HCT116 (cell line): ENCODE measurements around the gene MAP3K21. TPM values are rescaled to one million over a fixed set of nuclear protein-coding genes. Genes with fewer than 3 reads are reported as not detected.

Source experiments
- ATAC-seq: fragments of 200-7000 bp; cut with Tn5 transposase; 2 replicates; pipeline ENCODE4 v1.9.1; 2020; ENCODE audit warnings: mild to moderate bottlenecking, moderate library complexity
- BruUV-seq: library from RNA; stranded (reverse); fragments of 400-500 nt; replicated peaks from 2 replicates; lab custom pipeline; 2021; lab: Mats Ljungman, UMichigan
- CTCF ChIA-PET: fragments of 300-600 bp; sonication (Branson Sonifier 250); formaldehyde crosslinking; loops from one replicate; lab custom pipeline; 2021; ENCODE audit warnings: antibody characterized with exemption; lab: Charles Lee
- POLR2A ChIA-PET: fragments of 300-600, 350-600 bp; sonication (Branson Sonifier 250); formaldehyde crosslinking; loops from one replicate; lab custom pipeline; 2021; ENCODE audit warnings: antibody characterized with exemption; lab: Charles Lee
- RAD21 ChIA-PET, 2 experiments: fragments of 300-600 bp; sonication (Branson Sonifier 250); formaldehyde crosslinking; loops; one replicate each; lab custom pipeline; 2023; ENCODE audit warnings: low total read pairs in 2 of 2; ENCODE audit not compliant: uncharacterized antibody in 2 of 2, unreplicated experiment in 2 of 2, low non-redundant PET in 1 of 2; lab: Charles Lee
- DNase-seq: peaks from one replicate; pipeline ENCODE4 v3.0.0-alpha.2; 2010; ENCODE audit warnings: low read depth, low spot score
- H2AFZ ChIP-seq: fragments of 200-600 bp; shearing (Covaris generic), sonication (generic); 2 replicates; pipeline ENCODE4 v1.6.1; 2017; ENCODE audit warnings: low read depth, mixed run types, mixed read lengths, antibody characterized with exemption, low read length; ENCODE audit not compliant: poor library complexity, severe bottlenecking
- H3K27ac ChIP-seq: 2 replicates; pipeline ENCODE4 v1.5.1; 2012; ENCODE audit warnings: low read depth, low read length
- H3K27me3 ChIP-seq: fragments of 200-600 bp; sonication (generic); 2 replicates; pipeline ENCODE4 v1.6.1; 2016; ENCODE audit warnings: mixed run types, low read length, mixed read lengths; ENCODE audit not compliant: insufficient read depth
- H3K36me3 ChIP-seq, 2 experiments: fragments of 200-500 bp in 1 of 2; fragments of 200-600 bp in 1 of 2; sonication (Bioruptor generic) in 1 of 2; sonication (generic) in 1 of 2; 2 replicates each; pipeline versions ENCODE4 v1.5.1 to v1.6.1; 2014 to 2016; ENCODE audit warnings: low read length in 2 of 2, inconsistent platforms in 1 of 2, mixed read lengths in 1 of 2, mixed run types in 1 of 2; ENCODE audit not compliant: insufficient read depth in 2 of 2, control insufficient read depth in 1 of 2
- H3K4me1 ChIP-seq, 2 experiments: fragments of 200-600 bp in 1 of 2; sonication (generic) in 1 of 2; 2 replicates each; pipeline versions ENCODE4 v1.5.1 to v1.6.1; 2012 to 2017; ENCODE audit warnings: low read length in 2 of 2, inconsistent platforms in 1 of 2, mild to moderate bottlenecking in 1 of 2, mixed read lengths in 1 of 2, mixed run types in 1 of 2, moderate library complexity in 1 of 2; ENCODE audit not compliant: insufficient read depth in 2 of 2, control insufficient read depth in 1 of 2
- H3K4me2 ChIP-seq: fragments of 200-600 bp; sonication (generic); 2 replicates; pipeline ENCODE4 v1.6.1; 2017; ENCODE audit warnings: mixed run types, low read length, mixed read lengths
- H3K4me3 ChIP-seq, 2 experiments: fragments of 200-600 bp in 1 of 2; sonication (generic) in 1 of 2; replicated peaks in 1 of 2; 2 replicates each; pipeline ENCODE4 v1.5.1; 2011 to 2016; ENCODE audit warnings: low read length in 2 of 2, control low read depth in 1 of 2, low read depth in 1 of 2, mild to moderate bottlenecking in 1 of 2, mixed read lengths in 1 of 2, mixed run types in 1 of 2
- H3K79me2 ChIP-seq: fragments of 200-600 bp; sonication (generic); 2 replicates; pipeline ENCODE4 v1.6.1; 2017; ENCODE audit warnings: mild to moderate bottlenecking, mixed run types, low read length, moderate library complexity, mixed read lengths; ENCODE audit not compliant: insufficient read depth
- H3K9ac ChIP-seq: fragments of 200-600 bp; sonication (generic); 2 replicates; pipeline ENCODE4 v1.6.1; 2016; ENCODE audit warnings: low read length, mixed read lengths
- H3K9me2 ChIP-seq: fragments of 200-600 bp; sonication (generic), shearing (Covaris generic); 2 replicates; pipeline ENCODE4 v1.6.1; 2017; ENCODE audit warnings: mixed run types, mild to moderate bottlenecking, moderate library complexity; ENCODE audit not compliant: insufficient read depth
- H3K9me3 ChIP-seq, 2 experiments: fragments of 200-500 bp in 1 of 2; fragments of 200-600 bp in 1 of 2; sonication (Bioruptor generic) in 1 of 2; sonication (generic) in 1 of 2; 2 replicates each; pipeline ENCODE4 v1.6.1; 2014 to 2017; ENCODE audit warnings: low read length in 2 of 2, mixed read lengths in 2 of 2, inconsistent platforms in 1 of 2, low read depth in 1 of 2, mild to moderate bottlenecking in 1 of 2, mixed run types in 1 of 2, moderate library complexity in 1 of 2; ENCODE audit not compliant: control insufficient read depth in 1 of 2, insufficient read depth in 1 of 2
- H4K20me1 ChIP-seq: fragments of 200-600 bp; sonication (generic), shearing (Covaris generic); 2 replicates; pipeline ENCODE4 v1.6.1; 2017; ENCODE audit warnings: mixed run types, mild to moderate bottlenecking, moderate library complexity; ENCODE audit not compliant: insufficient read depth
- ATF3 ChIP-seq: IDR thresholded peaks from 2 replicates; pipeline ENCODE4 v1.6.1; 2012
- MAX ChIP-seq: IDR thresholded peaks from 2 replicates; pipeline ENCODE4 v1.6.1; 2012
- RAD21 ChIP-seq: IDR thresholded peaks from 2 replicates; pipeline ENCODE4 v1.6.1; 2012; ENCODE audit warnings: low read depth, mild to moderate bottlenecking
- REST ChIP-seq: IDR thresholded peaks from 2 replicates; pipeline ENCODE4 v1.6.1; 2012; ENCODE audit warnings: low read depth
- SP1 ChIP-seq: IDR thresholded peaks from 2 replicates; pipeline ENCODE4 v1.6.1; 2012; ENCODE audit warnings: low read depth
- SRF ChIP-seq: IDR thresholded peaks from 2 replicates; pipeline ENCODE4 v1.6.1; 2012; ENCODE audit warnings: low read depth
- ZFX ChIP-seq: fragments of 450-650 bp; IDR thresholded peaks from 2 replicates; pipeline ENCODE4 v1.6.1; 2017
- intact Hi-C: fragments of 100-400 bp; cut with micrococcal nuclease; formaldehyde crosslinking; loops from 2 replicates; pipeline ENCODE4 v1.10.0; 2022
- total RNA-seq: library from RNA; stranded (reverse); gene quantifications from one replicate; pipeline ENCODE4 v1.2.1, GENCODE V29; 2021; ENCODE audit not compliant: unreplicated experiment
- TF ChIP-seq, protein P1 (sequence below), 3 experiments: fragments of 200-600 bp in 1 of 3; sonication (generic) in 1 of 3; IDR thresholded peaks in 2 of 3; conservative IDR thresholded peaks in 1 of 3; 2 replicates each; pipeline ENCODE4 v1.5.1; 2012 to 2017; ENCODE audit warnings: low read depth in 2 of 3, low read length in 2 of 3, antibody characterized with exemption in 1 of 3, borderline replicate concordance in 1 of 3, control low read depth in 1 of 3, mild to moderate bottlenecking in 1 of 3, mixed read lengths in 1 of 3, mixed run types in 1 of 3, moderate library complexity in 1 of 3; ENCODE audit not compliant: insufficient read depth in 1 of 3

The MAP3K21 gene
- total RNA-seq, 1 experiment from 2014 or later: 19.1 TPM

GRCh38 chr1:233354983-233355382 lies 27.5 kb downstream of the MAP3K21 start:
- DNase-seq (no peak), ATAC-seq (no peak)
- H3K4me1 ChIP-seq: no peaks in the 10 kb centered on the region
- ChIA-PET CTCF (no interaction called here), RAD21 (no interaction called here), POLR2A (no interaction called here)
- no peaks in the 10 kb centered on the region for H3K9me3 ChIP-seq
- H4K20me1 ChIP-seq: no peaks in the 10 kb centered on the region
- no peak overlapping the region for H3K4me3 ChIP-seq
- BruUV-seq: no TSS peak
- intact Hi-C loops: no loop called here
- no peak overlapping the region for H3K4me2 ChIP-seq
- no peaks in the 10 kb centered on the region for H3K9me2 ChIP-seq
- H3K27me3 ChIP-seq: no peaks in the 10 kb centered on the region
- no peaks in the 10 kb centered on the region; a peak in 2 of 4 replicates for H3K36me3 ChIP-seq
- TF ChIP-seq, protein P1, sequence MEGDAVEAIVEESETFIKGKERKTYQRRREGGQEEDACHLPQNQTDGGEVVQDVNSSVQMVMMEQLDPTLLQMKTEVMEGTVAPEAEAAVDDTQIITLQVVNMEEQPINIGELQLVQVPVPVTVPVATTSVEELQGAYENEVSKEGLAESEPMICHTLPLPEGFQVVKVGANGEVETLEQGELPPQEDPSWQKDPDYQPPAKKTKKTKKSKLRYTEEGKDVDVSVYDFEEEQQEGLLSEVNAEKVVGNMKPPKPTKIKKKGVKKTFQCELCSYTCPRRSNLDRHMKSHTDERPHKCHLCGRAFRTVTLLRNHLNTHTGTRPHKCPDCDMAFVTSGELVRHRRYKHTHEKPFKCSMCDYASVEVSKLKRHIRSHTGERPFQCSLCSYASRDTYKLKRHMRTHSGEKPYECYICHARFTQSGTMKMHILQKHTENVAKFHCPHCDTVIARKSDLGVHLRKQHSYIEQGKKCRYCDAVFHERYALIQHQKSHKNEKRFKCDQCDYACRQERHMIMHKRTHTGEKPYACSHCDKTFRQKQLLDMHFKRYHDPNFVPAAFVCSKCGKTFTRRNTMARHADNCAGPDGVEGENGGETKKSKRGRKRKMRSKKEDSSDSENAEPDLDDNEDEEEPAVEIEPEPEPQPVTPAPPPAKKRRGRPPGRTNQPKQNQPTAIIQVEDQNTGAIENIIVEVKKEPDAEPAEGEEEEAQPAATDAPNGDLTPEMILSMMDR (IDR thresholded peaks at IDR 0.05 in 2 of 3, conservative IDR thresholded peaks at IDR 0.05 in 1 of 3; ENCODE audit: borderline replicate concordance in 1 of 3, insufficient read depth in 1 of 3, low read depth in 2 of 3, low read length in 2 of 3): no peak
- TF ChIP-seq SP1 (no peak), ATF3 (no peak), RAD21 (no peak), REST (no peak), MAX (no peak), SRF (no peak), ZFX (no peak)
- peaks cover 10% of the 10 kb centered on the region; the same call in 1 of the 2 replicates for H3K79me2 ChIP-seq
- H2AFZ ChIP-seq: no peak overlapping the region
- no peak overlapping the region for H3K9ac ChIP-seq
- no peak overlapping the region for H3K27ac ChIP-seq
